SH-SY5Y (cell line): ENCODE measurements around the gene CIDEC.

Experiments
- GATA2 ChIP-seq: IDR thresholded peaks from 2 replicates; pipeline ENCODE4 v1.6.1; 2011; ENCODE audit warnings: mild to moderate bottlenecking, low read depth, low read length
- GATA3 ChIP-seq: IDR thresholded peaks from 2 replicates; pipeline ENCODE4 v1.6.1; 2011; ENCODE audit warnings: low read depth, mild to moderate bottlenecking, low read length, moderate library complexity

GRCh38 chr3:9869955-9870354 lies 10.1 kb downstream of the CIDEC start:
- TF ChIP-seq GATA2 (no peak), GATA3 (no peak)
